ENCODE measurements around the gene DPPA5.
A peak's percentile ranks its signal among the peaks of the same experiment; 100 is the strongest.
"Not testable (repeated sequence)": the region's sequence is repeated elsewhere in the genome, so short reads cannot be mapped to it uniquely, and the experiment has no call there.

The DPPA5 gene

GRCh38 chr6:73353636-73354593, at the start of gene DPPA5:
DPPA5 (minus strand) TSS chr6:73354276; CDS start chr6:73354225, 51 bp downstream.
- H3K9ac ChIP-seq (ENCODE audit: low read length): no peak within 1 kb of the TSS
- no peak within 1 kb of the TSS for H3K27ac ChIP-seq (ENCODE audit: low read depth, low read length)
- H3K36me3 ChIP-seq (ENCODE audit: control insufficient read depth, insufficient read depth, low read length): no peaks in the 10 kb centered on the region
- H3K27me3 ChIP-seq (ENCODE audit: control insufficient read depth, insufficient read depth, low read length): no peaks in the 10 kb centered on the region
- no peaks in the 10 kb centered on the region for H3K4me1 ChIP-seq (ENCODE audit: control insufficient read depth, insufficient read depth, low read length)
- no peak within 1 kb of the TSS for H3K4me3 ChIP-seq (ENCODE audit: low read length)

GRCh38 chr6:73400656-73401055, 46.6 kb upstream of the DPPA5 start:
- no peaks in the 10 kb centered on the region for H3K36me3 ChIP-seq (ENCODE audit: control insufficient read depth, insufficient read depth, low read length)
- no peak overlapping the region for H3K9ac ChIP-seq (ENCODE audit: low read length)
- H3K4me3 ChIP-seq (ENCODE audit: low read length): no peak overlapping the region
- H3K27me3 ChIP-seq (ENCODE audit: control insufficient read depth, insufficient read depth, low read length): no peaks in the 10 kb centered on the region
- H3K4me1 ChIP-seq (ENCODE audit: control insufficient read depth, insufficient read depth, low read length): no peaks in the 10 kb centered on the region
- H3K27ac ChIP-seq (ENCODE audit: low read depth, low read length): no peak overlapping the region

GRCh38 chr6:73395875-73396274, 41.8 kb upstream of the DPPA5 start:
- no peaks in the 10 kb centered on the region for H3K27me3 ChIP-seq (ENCODE audit: control insufficient read depth, insufficient read depth, low read length)
- no peaks in the 10 kb centered on the region for H3K4me1 ChIP-seq (ENCODE audit: control insufficient read depth, insufficient read depth, low read length)
- no peaks in the 10 kb centered on the region for H3K36me3 ChIP-seq (ENCODE audit: control insufficient read depth, insufficient read depth, low read length)
- H3K9ac ChIP-seq (ENCODE audit: low read length): no peak overlapping the region
- H3K4me3 ChIP-seq (ENCODE audit: low read length): no peak overlapping the region
- H3K27ac ChIP-seq (ENCODE audit: low read depth, low read length): no peak overlapping the region

GRCh38 chr6:73394577-73395354, 40.7 kb upstream of the DPPA5 start, which contains the start of gene DDX43:
DDX43 (plus strand) TSS chr6:73394828; CDS start chr6:73394906, 78 bp downstream.
- Histone ChIP-seq H3K27ac (ENCODE audit: low read depth, low read length) (no peak within 1 kb of the TSS), H3K9ac (ENCODE audit: low read length) (no peak within 1 kb of the TSS), H3K4me3 (ENCODE audit: low read length) (no peak within 1 kb of the TSS), H3K4me1 (ENCODE audit: control insufficient read depth, insufficient read depth, low read length) (no peaks in the 10 kb centered on the region), H3K36me3 (ENCODE audit: control insufficient read depth, insufficient read depth, low read length) (no peaks in the 10 kb centered on the region), H3K27me3 (ENCODE audit: control insufficient read depth, insufficient read depth, low read length) (no peaks in the 10 kb centered on the region)

GRCh38 chr6:73393278-73393677, 39.2 kb upstream of the DPPA5 start:
- no peak overlapping the region for H3K27ac ChIP-seq (ENCODE audit: low read depth, low read length)
- H3K27me3 ChIP-seq (ENCODE audit: control insufficient read depth, insufficient read depth, low read length): no peaks in the 10 kb centered on the region
- H3K36me3 ChIP-seq (ENCODE audit: control insufficient read depth, insufficient read depth, low read length): no peaks in the 10 kb centered on the region
- H3K4me1 ChIP-seq (ENCODE audit: control insufficient read depth, insufficient read depth, low read length): peaks cover 2% of the 10 kb centered on the region
- H3K4me3 ChIP-seq (ENCODE audit: low read length): no peak overlapping the region
- H3K9ac ChIP-seq (ENCODE audit: low read length): no peak overlapping the region

GRCh38 chr6:73392188-73392587, 38.1 kb upstream of the DPPA5 start:
- H3K4me3 ChIP-seq (ENCODE audit: low read length); H3K27me3 ChIP-seq (ENCODE audit: control insufficient read depth, insufficient read depth, low read length); H3K36me3 ChIP-seq (ENCODE audit: control insufficient read depth, insufficient read depth, low read length); H3K27ac ChIP-seq (ENCODE audit: low read depth, low read length); H3K4me1 ChIP-seq (ENCODE audit: control insufficient read depth, insufficient read depth, low read length); H3K9ac ChIP-seq (ENCODE audit: low read length): not testable (repeated sequence)

- no peak overlapping the region for H3K27ac ChIP-seq (ENCODE audit: low read depth, low read length)
- no peak overlapping the region for H3K4me3 ChIP-seq (ENCODE audit: low read length)
- H3K9ac ChIP-seq (ENCODE audit: low read length): no peak overlapping the region
- H3K4me1 ChIP-seq (ENCODE audit: control insufficient read depth, insufficient read depth, low read length): peaks cover 2% of the 10 kb centered on the region
- H3K36me3 ChIP-seq (ENCODE audit: control insufficient read depth, insufficient read depth, low read length): no peaks in the 10 kb centered on the region
- H3K27me3 ChIP-seq (ENCODE audit: control insufficient read depth, insufficient read depth, low read length): no peaks in the 10 kb centered on the region
These were observed 37.6 kb upstream of the DPPA5 start for GRCh38 chr6:73391675-73392074.

GRCh38 chr6:73389854-73390253, 35.8 kb upstream of the DPPA5 start:
- H3K27me3 ChIP-seq (ENCODE audit: control insufficient read depth, insufficient read depth, low read length): no peaks in the 10 kb centered on the region
- H3K4me1 ChIP-seq (ENCODE audit: control insufficient read depth, insufficient read depth, low read length): peaks cover 2% of the 10 kb centered on the region
- H3K4me3 ChIP-seq (ENCODE audit: low read length): no peak overlapping the region
- H3K9ac ChIP-seq (ENCODE audit: low read length): no peak overlapping the region
- no peaks in the 10 kb centered on the region for H3K36me3 ChIP-seq (ENCODE audit: control insufficient read depth, insufficient read depth, low read length)
- H3K27ac ChIP-seq (ENCODE audit: low read depth, low read length): no peak overlapping the region

- Histone ChIP-seq H3K27me3 (ENCODE audit: control insufficient read depth, insufficient read depth, low read length) (no peaks in the 10 kb centered on the region), H3K4me3 (ENCODE audit: low read length) (peak overlapping the region; percentile 43), H3K9ac (ENCODE audit: low read length) (no peak overlapping the region), H3K4me1 (ENCODE audit: control insufficient read depth, insufficient read depth, low read length) (peaks cover 2% of the 10 kb centered on the region), H3K36me3 (ENCODE audit: control insufficient read depth, insufficient read depth, low read length) (no peaks in the 10 kb centered on the region), H3K27ac (ENCODE audit: low read depth, low read length) (no peak overlapping the region)
These were observed 34.9 kb upstream of the DPPA5 start for GRCh38 chr6:73388800-73389512.

GRCh38 chr6:73388433-73388799, 34.3 kb upstream of the DPPA5 start:
- no peaks in the 10 kb centered on the region for H3K27me3 ChIP-seq (ENCODE audit: control insufficient read depth, insufficient read depth, low read length)
- peak overlapping the region; percentile 43 for H3K4me3 ChIP-seq (ENCODE audit: low read length)
- no peaks in the 10 kb centered on the region for H3K36me3 ChIP-seq (ENCODE audit: control insufficient read depth, insufficient read depth, low read length)
- H3K27ac ChIP-seq (ENCODE audit: low read depth, low read length): no peak overlapping the region
- H3K4me1 ChIP-seq (ENCODE audit: control insufficient read depth, insufficient read depth, low read length): peaks cover 2% of the 10 kb centered on the region
- H3K9ac ChIP-seq (ENCODE audit: low read length): no peak overlapping the region

- Histone ChIP-seq H3K9ac (ENCODE audit: low read length) (no peak overlapping the region), H3K36me3 (ENCODE audit: control insufficient read depth, insufficient read depth, low read length) (no peaks in the 10 kb centered on the region), H3K4me3 (ENCODE audit: low read length) (no peak overlapping the region), H3K4me1 (ENCODE audit: control insufficient read depth, insufficient read depth, low read length) (no peaks in the 10 kb centered on the region), H3K27me3 (ENCODE audit: control insufficient read depth, insufficient read depth, low read length) (no peaks in the 10 kb centered on the region), H3K27ac (ENCODE audit: low read depth, low read length) (no peak overlapping the region)
These were observed 28.5 kb upstream of the DPPA5 start for GRCh38 chr6:73382462-73383113.

- not testable (repeated sequence) for H3K4me3 ChIP-seq (ENCODE audit: low read length); H3K9ac ChIP-seq (ENCODE audit: low read length); H3K27me3 ChIP-seq (ENCODE audit: control insufficient read depth, insufficient read depth, low read length); H3K36me3 ChIP-seq (ENCODE audit: control insufficient read depth, insufficient read depth, low read length); H3K27ac ChIP-seq (ENCODE audit: low read depth, low read length); H3K4me1 ChIP-seq (ENCODE audit: control insufficient read depth, insufficient read depth, low read length)
These were observed 27.5 kb upstream of the DPPA5 start for GRCh38 chr6:73381531-73381930.

Data from rectal smooth muscle tissue (tissue), 1 donor.